GM15510 (cell line): ENCODE results near the gene RBM38.

ENCODE experiments used
- POLR2A ChIP-seq: IDR thresholded peaks from 3 replicates; pipeline ENCODE4 v1.6.1; 2011; ENCODE audit warnings: borderline replicate concordance; ENCODE audit not compliant: insufficient read length; ENCODE audit errors: extremely low read depth

RBM38 gene

GRCh38 chr20:57414867-57415592 lies 23.8 kb downstream of the RBM38 start:
- no peak for TF ChIP-seq POLR2A

- TF ChIP-seq POLR2A, result no peak
Measured at GRCh38 chr20:57415771-57416170, 24.6 kb downstream of the RBM38 start.

GRCh38 chr20:57416296-57417022 lies 25.3 kb downstream of the RBM38 start:
- no peak for TF ChIP-seq POLR2A

- no peak for TF ChIP-seq POLR2A
Measured at GRCh38 chr20:57417051-57417689, 26.0 kb downstream of the RBM38 start.

GRCh38 chr20:57417830-57418780 lies 26.9 kb downstream of the RBM38 start:
- TF ChIP-seq POLR2A, result no peak

- TF ChIP-seq POLR2A, result no peak
Measured at GRCh38 chr20:57420571-57421252, 29.5 kb downstream of the RBM38 start.

- TF ChIP-seq POLR2A, result no peak
Measured at GRCh38 chr20:57421253-57422220, 30.3 kb downstream of the RBM38 start.

GRCh38 chr20:57422254-57422653 lies 31.1 kb downstream of the RBM38 start:
- TF ChIP-seq POLR2A, result no peak

GRCh38 chr20:57425150-57426013 lies 34.2 kb downstream of the RBM38 start:
- no peak for TF ChIP-seq POLR2A

GRCh38 chr20:57426271-57426689 lies 35.1 kb downstream of the RBM38 start:
- TF ChIP-seq POLR2A, result no peak

GRCh38 chr20:57426831-57427230 lies 35.6 kb downstream of the RBM38 start:
- no peak for TF ChIP-seq POLR2A
